GM13977 (cell line): ENCODE results near the gene ZBTB7B.

Source experiments
- DNase-seq: peaks from one replicate; pipeline ENCODE4 v3.0.0; 2012; ENCODE audit warnings: low spot score
- CTCF ChIP-seq: IDR thresholded peaks from 2 replicates; pipeline ENCODE4 v1.5.1; 2012; ENCODE audit warnings: mild to moderate bottlenecking, control low read depth; ENCODE audit not compliant: insufficient read depth; ENCODE audit errors: extremely low read depth, missing control alignments
- in situ Hi-C: fragments of 300-500 bp; cut with MboI; formaldehyde crosslinking; loops from one replicate; pipeline ENCODE4 v1.12.0; 2022; ENCODE audit warnings: low sequenced_read_pairs, low pct_unique_long_range_greater_than_20kb, mixed read lengths, inconsistent platforms; ENCODE audit not compliant: unreplicated experiment

Gene ZBTB7B

GRCh38 chr1:155050560-155051341 is 48.1 kb downstream of the ZBTB7B start, which contains the start of gene ADAM15:
ADAM15 (plus strand) TSS chr1:155051316; CDS start chr1:155051387, 71 bp downstream.
- TF ChIP-seq CTCF = peak; percentile 98
- peak; percentile 99 for DNase-seq
- in situ Hi-C loops = loop anchor here (25.0 kb wide), 1 partner anchor 388 kb away; no protein-coding TSS in a partner anchor

GRCh38 chr1:155051342-155051776 is 48.8 kb downstream of the ZBTB7B start:
- in situ Hi-C loops = loop anchor here (25.0 kb wide), 1 partner anchor 389 kb away; no protein-coding TSS in a partner anchor
- DNase-seq = no peak
- TF ChIP-seq CTCF = peak; percentile 4

GRCh38 chr1:155051777-155052398 is 49.3 kb downstream of the ZBTB7B start:
- in situ Hi-C loops = loop anchor here (25.0 kb wide), 1 partner anchor 390 kb away; no protein-coding TSS in a partner anchor
- DNase-seq = peak; percentile 67
- no peak for TF ChIP-seq CTCF

GRCh38 chr1:155052439-155053395 is 50.1 kb downstream of the ZBTB7B start:
- TF ChIP-seq CTCF = peak; percentile 45
- peak; percentile 62 for DNase-seq
- in situ Hi-C loops = loop anchor here (25.0 kb wide), 1 partner anchor 390 kb away; no protein-coding TSS in a partner anchor

- in situ Hi-C loops = loop anchor here (25.0 kb wide), 1 partner anchor 391 kb away; no protein-coding TSS in a partner anchor
- no peak for DNase-seq
- TF ChIP-seq CTCF = no peak
Observed at GRCh38 chr1:155053531-155054105, 51.0 kb downstream of the ZBTB7B start.
